K562 (cell line): ENCODE results near the gene UBE2S. TPM values are rescaled to one million over a fixed set of nuclear protein-coding genes. Genes with fewer than 3 reads are reported as not detected.

Experiments used
- ATAC-seq: fragments of 200-7000 bp; cut with Tn5 transposase; 3 replicates; pipeline ENCODE4 v1.9.1; 2020; ENCODE audit warnings: moderate library complexity
- BruUV-seq: library from RNA; stranded (reverse); fragments of 400-500 nt; replicated peaks from 2 replicates; lab custom pipeline; 2021; lab: Mats Ljungman, UMichigan
- CTCF ChIA-PET: fragments of 300-600 bp; formaldehyde crosslinking; extraction: SDS; loops from one replicate; lab custom pipeline; 2021; ENCODE audit warnings: low intra/inter-chr PET ratio; lab: Yijun Ruan, JAX
- POLR2A ChIA-PET: fragments of 300-600, 350-650 bp; sonication (Branson Sonifier 250); formaldehyde crosslinking; extraction: SDS; loops from one replicate; lab custom pipeline; 2021; ENCODE audit warnings: antibody characterized with exemption, inconsistent platforms; lab: Yijun Ruan, JAX
- DNase-seq, 4 experiments: peaks; one replicate each; pipeline versions ENCODE4 v3.0.0 to v3.0.0-alpha.2; 2011 to 2018; ENCODE audit warnings: low spot score in 3 of 4, mixed read lengths in 3 of 4; ENCODE audit errors: extremely low read depth in 1 of 4
- FAIRE-seq: peaks from 2 replicates; lab custom pipeline; 2011; peaks lifted over from hg19 to GRCh38; lab: Jason Lieb, UNC
- H2AFZ ChIP-seq: 2 replicates; pipeline ENCODE4 v1.6.0; 2011; ENCODE audit warnings: low read depth, low read length, control low read depth, inconsistent platforms
- H3K27ac ChIP-seq: fragments of 200-600 bp; 3 replicates; pipeline ENCODE4 v1.8.0; 2011; ENCODE audit warnings: low read depth, mild to moderate bottlenecking, control low read depth, inconsistent platforms, low read length, moderate library complexity, mixed read lengths; ENCODE audit errors: extremely low read depth
- H3K27me3 ChIP-seq, 2 experiments: fragments of 300-600 bp in 1 of 2; 2 replicates in 1 of 2; 3 replicates in 1 of 2; pipeline versions ENCODE4 v1.6.0 to v1.8.0; 2011; ENCODE audit warnings: inconsistent platforms in 2 of 2, low read length in 2 of 2, mild to moderate bottlenecking in 1 of 2, mixed read lengths in 1 of 2, moderate library complexity in 1 of 2; ENCODE audit not compliant: control insufficient read depth in 2 of 2, insufficient read depth in 2 of 2
- H3K36me3 ChIP-seq: fragments of 300-600 bp; 3 replicates; pipeline ENCODE4 v1.8.0; 2011; ENCODE audit warnings: mild to moderate bottlenecking, low read length, inconsistent platforms; ENCODE audit not compliant: control insufficient read depth, insufficient read depth
- H3K4me1 ChIP-seq, 2 experiments: fragments of 200-600 bp in 1 of 2; replicated peaks in 1 of 2; 2 replicates in 1 of 2; 3 replicates in 1 of 2; pipeline versions ENCODE4 v1.5.1 to v1.8.0; 2011; ENCODE audit warnings: inconsistent platforms in 2 of 2, low read length in 2 of 2, mild to moderate bottlenecking in 1 of 2, mixed read lengths in 1 of 2, moderate library complexity in 1 of 2; ENCODE audit not compliant: control insufficient read depth in 2 of 2, insufficient read depth in 2 of 2
- H3K4me2 ChIP-seq: 2 replicates; pipeline ENCODE4 v1.6.1; 2011; ENCODE audit warnings: low read length, control low read depth, inconsistent platforms, mixed read lengths; ENCODE audit not compliant: insufficient read depth
- H3K4me3 ChIP-seq: fragments of 200-600 bp; sonication (generic), shearing (Covaris generic); 2 replicates; pipeline ENCODE4 v1.5.1; 2016; ENCODE audit warnings: control low read depth, inconsistent platforms
- H3K79me2 ChIP-seq: fragments of 200-600 bp; 3 replicates; pipeline ENCODE4 v1.8.0; 2011; ENCODE audit warnings: low read length, inconsistent platforms; ENCODE audit not compliant: control insufficient read depth, insufficient read depth
- H3K9ac ChIP-seq, 2 experiments: 2 replicates each; pipeline versions ENCODE4 v1.6.0 to v1.6.1; 2011; ENCODE audit warnings: low read depth in 2 of 2, low read length in 2 of 2, control low read depth in 1 of 2, inconsistent platforms in 1 of 2, mild to moderate bottlenecking in 1 of 2, mixed read lengths in 1 of 2; ENCODE audit not compliant: insufficient read depth in 1 of 2
- H3K9me1 ChIP-seq: one replicate; pipeline ENCODE4 v1.6.0; 2011; ENCODE audit warnings: inconsistent platforms, mild to moderate bottlenecking, low read length, moderate library complexity; ENCODE audit not compliant: control insufficient read depth, insufficient read depth
- H3K9me3 ChIP-seq: replicated peaks from 2 replicates; pipeline ENCODE4 v1.5.1; 2011; ENCODE audit warnings: low read depth, low read length, inconsistent platforms; ENCODE audit not compliant: control insufficient read depth, insufficient read depth
- H4K20me1 ChIP-seq: replicated peaks from 2 replicates; pipeline ENCODE4 v1.6.1; 2011; ENCODE audit warnings: low read length, inconsistent platforms, mixed read lengths; ENCODE audit not compliant: control insufficient read depth, insufficient read depth
- BCOR ChIP-seq: fragments of 450-650 bp; IDR thresholded peaks from 2 replicates; pipeline ENCODE4 v1.6.1; 2016
- KDM1A ChIP-seq, 2 experiments: fragments of 450-650 bp; IDR thresholded peaks; 2 replicates each; pipeline ENCODE4 v1.6.1; 2016; ENCODE audit warnings: mild to moderate bottlenecking in 2 of 2
- KLF13 ChIP-seq: fragments of 450-650 bp; IDR thresholded peaks from 2 replicates; pipeline ENCODE4 v1.6.1; 2016; ENCODE audit warnings: missing genetic modification characterization, low read depth, mild to moderate bottlenecking, missing compliant biosample characterization, moderate library complexity, borderline replicate concordance
- NFE2L1 ChIP-seq: fragments of 450-650 bp; IDR thresholded peaks from 2 replicates; pipeline ENCODE4 v1.6.1; 2016; ENCODE audit warnings: missing genetic modification characterization, low read depth, mild to moderate bottlenecking, missing compliant biosample characterization, moderate library complexity, borderline replicate concordance
- POLR2A ChIP-seq: fragments of 450-650 bp; conservative IDR thresholded peaks from 2 replicates; pipeline ENCODE4 v1.6.1; 2016
- POLR2G ChIP-seq: fragments of 200-400 bp; formaldehyde crosslinking; IDR thresholded peaks from 2 replicates; pipeline ENCODE4 v1.6.1; 2017; ENCODE audit warnings: low read depth, mild to moderate bottlenecking, antibody characterized with exemption, low read length, moderate library complexity
- RBM25 ChIP-seq: fragments of 200-400 bp; formaldehyde crosslinking; IDR thresholded peaks from 2 replicates; pipeline ENCODE4 v1.6.1; 2018; ENCODE audit warnings: low read length, low read depth, moderate library complexity; ENCODE audit not compliant: severe bottlenecking
- TEAD1 ChIP-seq, 2 experiments: fragments of 450-650 bp in 1 of 2; sonication (generic) in 1 of 2; formaldehyde crosslinking; IDR thresholded peaks; 2 replicates each; pipeline versions ENCODE4 v1.4.0 to v1.8.0; 2020 to 2022; ENCODE audit warnings: mild to moderate bottlenecking in 2 of 2, missing genetic modification reagents in 1 of 2
- ZBTB34 ChIP-seq: fragments of 250-450 bp; sonication (Bioruptor Pico); IDR thresholded peaks from 2 replicates; pipeline ENCODE4 v1.8.0; 2021; ENCODE audit warnings: mild to moderate bottlenecking, moderate library complexity
- WGBS: fragments of 100-300 bp; shearing (Covaris generic); methylation state at CpG from one replicate; pipeline ENCODE4 v1.1.6; 2016; ENCODE audit warnings: low coverage, mixed read lengths; ENCODE audit not compliant: insufficient coverage; ENCODE audit errors: missing lambda C conversion rate; 5-methylcytosine and 5-hydroxymethylcytosine counted together
- in situ Hi-C: fragments of 300-500 bp; cut with MboI; formaldehyde crosslinking; loops from 4 replicates; pipeline ENCODE4 v1.15.0; 2018; ENCODE audit warnings: inconsistent platforms, mixed read lengths
- intact Hi-C: fragments of 100-400 bp; cut with micrococcal nuclease; formaldehyde crosslinking; loops from 2 replicates; pipeline ENCODE4 v1.14.2; 2022
- polyA plus RNA-seq, 8 experiments: library from polyadenylated mRNA; depleted of rRNA in 4 of 8; stranded (reverse) in 5 of 8; unstranded in 3 of 8; fragments of >200 nt; fragmentation: Nextera tagmentation in 2 of 8; fragmentation: Illumina TruSeq in 1 of 8; extraction: Ambion mirVana in 2 of 8; extraction: Trizol in 1 of 8; gene quantifications; 2 replicates each; pipeline versions ENCODE4 v1.2.1 to v1.2.3, GENCODE V29; 2011 to 2014; ENCODE audit warnings: inconsistent platforms in 1 of 8, missing spikeins in 1 of 8
- total RNA-seq, 7 experiments: library from RNA; depleted of rRNA in 6 of 7; stranded (reverse); fragments of >200 nt in 6 of 7; fragmentation: Illumina TruSeq in 2 of 7; extraction: Trizol in 2 of 7; gene quantifications; 2 replicates each; pipeline versions ENCODE4 v1.2.1 to v1.2.3, GENCODE V29; 2011 to 2021; ENCODE audit warnings: low replicate concordance in 1 of 7
- TF ChIP-seq, protein P1 (sequence below): sonication (generic); formaldehyde crosslinking; IDR thresholded peaks from 2 replicates; pipeline ENCODE4 v1.8.1; 2023; ENCODE audit warnings: mild to moderate bottlenecking, missing genetic modification reagents
- TF ChIP-seq, protein P2 (sequence below): fragments of 250-450 bp; sonication (Bioruptor Pico); IDR thresholded peaks from 2 replicates; pipeline ENCODE4 v1.9.0; 2021; ENCODE audit warnings: mild to moderate bottlenecking, inconsistent platforms
- TF ChIP-seq, protein P3 (sequence below): fragments of 450-650 bp; IDR thresholded peaks from 2 replicates; pipeline ENCODE4 v1.6.1; 2018; ENCODE audit not compliant: partially characterized antibody

UBE2S gene
- total and polyA plus RNA-seq, 9 of the 15 experiments (the other 6 are each of a cell fraction or from before 2014, with no cell fraction given), result 1.5 to 1,305 (median 157) TPM

GRCh38 chr19:55391191-55391670, 16.4 kb downstream of the UBE2S start:
- H3K9me1 ChIP-seq, result peaks cover 19% of the 10 kb centered on the region
- no peak overlapping the region for H3K4me2 ChIP-seq
- intact Hi-C loops, result no loop called here
- no peak overlapping the region for H3K9ac ChIP-seq
- in situ Hi-C loops, result no loop called here
- peaks cover 38% of the 10 kb centered on the region for H3K79me2 ChIP-seq
- H2AFZ ChIP-seq, result no peak overlapping the region
- no peak overlapping the region for H3K4me3 ChIP-seq
- BruUV-seq, result no TSS peak
- peaks cover 52% of the 10 kb centered on the region for H4K20me1 ChIP-seq
- POLR2A ChIA-PET, result interaction anchor here (0.6 to 12.9 kb wide), 5 partner anchors 8 to 906 kb away, joined by 3 to 195 read pairs (median 6); partner anchors contain the start of gene UBE2S
- peaks cover 52% of the 10 kb centered on the region for H3K36me3 ChIP-seq
- H3K9me3 ChIP-seq, result no peaks in the 10 kb centered on the region
- no peaks in the 10 kb centered on the region for H3K27me3 ChIP-seq
- FAIRE-seq, result peak; percentile 26
- H3K27ac ChIP-seq, result no peak overlapping the region
- ATAC-seq, result no peak
- 72% methylated on average over 12 of the region's 12 CpGs for WGBS
- H3K4me1 ChIP-seq, result peaks cover 44 to 60% of the 10 kb centered on the region in 2 experiments
- peak in 1 of 4 experiments; percentile 21 for DNase-seq
- CTCF ChIA-PET, result no interaction called here
- peak; percentile 30 for TF ChIP-seq POLR2A
- TF ChIP-seq KDM1A (IDR thresholded peaks at IDR 0.05), result peak; percentile 58 to 66; a peak in 3 of 4 replicates
- peak; percentile 80 for TF ChIP-seq RBM25
- peak; percentile 63; the same call in 1 of the 2 replicates for TF ChIP-seq POLR2G
- no peak for TF ChIP-seq TEAD1 (CRISPR knock-in tag; IDR thresholded peaks at IDR 0.05)
- TF ChIP-seq, protein P1, sequence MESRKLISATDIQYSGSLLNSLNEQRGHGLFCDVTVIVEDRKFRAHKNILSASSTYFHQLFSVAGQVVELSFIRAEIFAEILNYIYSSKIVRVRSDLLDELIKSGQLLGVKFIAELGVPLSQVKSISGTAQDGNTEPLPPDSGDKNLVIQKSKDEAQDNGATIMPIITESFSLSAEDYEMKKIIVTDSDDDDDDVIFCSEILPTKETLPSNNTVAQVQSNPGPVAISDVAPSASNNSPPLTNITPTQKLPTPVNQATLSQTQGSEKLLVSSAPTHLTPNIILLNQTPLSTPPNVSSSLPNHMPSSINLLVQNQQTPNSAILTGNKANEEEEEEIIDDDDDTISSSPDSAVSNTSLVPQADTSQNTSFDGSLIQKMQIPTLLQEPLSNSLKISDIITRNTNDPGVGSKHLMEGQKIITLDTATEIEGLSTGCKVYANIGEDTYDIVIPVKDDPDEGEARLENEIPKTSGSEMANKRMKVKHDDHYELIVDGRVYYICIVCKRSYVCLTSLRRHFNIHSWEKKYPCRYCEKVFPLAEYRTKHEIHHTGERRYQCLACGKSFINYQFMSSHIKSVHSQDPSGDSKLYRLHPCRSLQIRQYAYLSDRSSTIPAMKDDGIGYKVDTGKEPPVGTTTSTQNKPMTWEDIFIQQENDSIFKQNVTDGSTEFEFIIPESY, result peak; percentile 67; the same call in 1 of the 2 replicates
- TF ChIP-seq BCOR, result peak; percentile 87
- no peak for TF ChIP-seq ZBTB34
- no peak for TF ChIP-seq KLF13 (tag)
- TF ChIP-seq, protein P2, sequence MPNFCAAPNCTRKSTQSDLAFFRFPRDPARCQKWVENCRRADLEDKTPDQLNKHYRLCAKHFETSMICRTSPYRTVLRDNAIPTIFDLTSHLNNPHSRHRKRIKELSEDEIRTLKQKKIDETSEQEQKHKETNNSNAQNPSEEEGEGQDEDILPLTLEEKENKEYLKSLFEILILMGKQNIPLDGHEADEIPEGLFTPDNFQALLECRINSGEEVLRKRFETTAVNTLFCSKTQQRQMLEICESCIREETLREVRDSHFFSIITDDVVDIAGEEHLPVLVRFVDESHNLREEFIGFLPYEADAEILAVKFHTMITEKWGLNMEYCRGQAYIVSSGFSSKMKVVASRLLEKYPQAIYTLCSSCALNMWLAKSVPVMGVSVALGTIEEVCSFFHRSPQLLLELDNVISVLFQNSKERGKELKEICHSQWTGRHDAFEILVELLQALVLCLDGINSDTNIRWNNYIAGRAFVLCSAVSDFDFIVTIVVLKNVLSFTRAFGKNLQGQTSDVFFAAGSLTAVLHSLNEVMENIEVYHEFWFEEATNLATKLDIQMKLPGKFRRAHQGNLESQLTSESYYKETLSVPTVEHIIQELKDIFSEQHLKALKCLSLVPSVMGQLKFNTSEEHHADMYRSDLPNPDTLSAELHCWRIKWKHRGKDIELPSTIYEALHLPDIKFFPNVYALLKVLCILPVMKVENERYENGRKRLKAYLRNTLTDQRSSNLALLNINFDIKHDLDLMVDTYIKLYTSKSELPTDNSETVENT, result 0 out of 2 replicates have a peak, but pooled peaks have one; percentile 15
- TF ChIP-seq, protein P3, sequence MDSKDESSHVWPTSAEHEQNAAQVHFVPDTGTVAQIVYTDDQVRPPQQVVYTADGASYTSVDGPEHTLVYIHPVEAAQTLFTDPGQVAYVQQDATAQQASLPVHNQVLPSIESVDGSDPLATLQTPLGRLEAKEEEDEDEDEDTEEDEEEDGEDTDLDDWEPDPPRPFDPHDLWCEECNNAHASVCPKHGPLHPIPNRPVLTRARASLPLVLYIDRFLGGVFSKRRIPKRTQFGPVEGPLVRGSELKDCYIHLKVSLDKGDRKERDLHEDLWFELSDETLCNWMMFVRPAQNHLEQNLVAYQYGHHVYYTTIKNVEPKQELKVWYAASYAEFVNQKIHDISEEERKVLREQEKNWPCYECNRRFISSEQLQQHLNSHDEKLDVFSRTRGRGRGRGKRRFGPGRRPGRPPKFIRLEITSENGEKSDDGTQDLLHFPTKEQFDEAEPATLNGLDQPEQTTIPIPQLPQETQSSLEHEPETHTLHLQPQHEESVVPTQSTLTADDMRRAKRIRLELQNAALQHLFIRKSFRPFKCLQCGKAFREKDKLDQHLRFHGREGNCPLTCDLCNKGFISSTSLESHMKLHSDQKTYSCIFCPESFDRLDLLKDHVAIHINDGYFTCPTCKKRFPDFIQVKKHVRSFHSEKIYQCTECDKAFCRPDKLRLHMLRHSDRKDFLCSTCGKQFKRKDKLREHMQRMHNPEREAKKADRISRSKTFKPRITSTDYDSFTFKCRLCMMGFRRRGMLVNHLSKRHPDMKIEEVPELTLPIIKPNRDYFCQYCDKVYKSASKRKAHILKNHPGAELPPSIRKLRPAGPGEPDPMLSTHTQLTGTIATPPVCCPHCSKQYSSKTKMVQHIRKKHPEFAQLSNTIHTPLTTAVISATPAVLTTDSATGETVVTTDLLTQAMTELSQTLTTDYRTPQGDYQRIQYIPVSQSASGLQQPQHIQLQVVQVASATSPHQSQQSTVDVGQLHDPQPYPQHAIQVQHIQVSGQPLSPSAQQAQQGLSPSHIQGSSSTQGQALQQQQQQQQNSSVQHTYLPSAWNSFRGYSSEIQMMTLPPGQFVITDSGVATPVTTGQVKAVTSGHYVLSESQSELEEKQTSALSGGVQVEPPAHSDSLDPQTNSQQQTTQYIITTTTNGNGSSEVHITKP, result no peak
- no peak for TF ChIP-seq NFE2L1 (tag)
